Neural cell (in vitro differentiated cells): ENCODE measurements around the gene PGP. TPM values are rescaled to one million over a fixed set of nuclear protein-coding genes. Genes with fewer than 3 reads are reported as not detected.

Source experiments
- H2AFZ ChIP-seq: fragments of 200-600, 300-800 bp; sonication (generic), shearing (Covaris generic); 2 replicates; pipeline ENCODE4 v1.6.0; 2014; ENCODE audit warnings: low read depth, mild to moderate bottlenecking, antibody characterized with exemption, low read length, moderate library complexity
- H3F3A ChIP-seq: fragments of 200-600 bp; shearing (Covaris generic); 2 replicates; pipeline ENCODE4 v1.6.1; 2016; ENCODE audit warnings: mild to moderate bottlenecking, moderate library complexity, mixed read lengths, antibody characterized with exemption, low read length; ENCODE audit not compliant: insufficient read depth, poor library complexity, severe bottlenecking
- H3K27ac ChIP-seq: fragments of 200-600, 300-800 bp; sonication (generic), shearing (Covaris generic); 2 replicates; pipeline ENCODE4 v1.5.1; 2014; ENCODE audit warnings: mild to moderate bottlenecking, low read length, moderate library complexity
- H3K27me3 ChIP-seq: fragments of 300-800, 200-600 bp; sonication (generic), shearing (Covaris generic); 2 replicates; pipeline ENCODE4 v1.6.0; 2014; ENCODE audit warnings: mild to moderate bottlenecking, low read depth, low read length, moderate library complexity; ENCODE audit not compliant: insufficient read depth
- H3K36me3 ChIP-seq: fragments of 300-800, 200-600 bp; sonication (generic), shearing (Covaris generic); 2 replicates; pipeline ENCODE4 v1.5.1; 2014; ENCODE audit warnings: mild to moderate bottlenecking, antibody characterized with exemption, low read length, moderate library complexity; ENCODE audit not compliant: insufficient read depth
- H3K4me2 ChIP-seq: fragments of 300-800, 200-600 bp; sonication (generic), shearing (Covaris generic); 2 replicates; pipeline ENCODE4 v1.6.0; 2014; ENCODE audit warnings: mild to moderate bottlenecking, low read length
- H3K4me3 ChIP-seq: fragments of 300-800, 200-600 bp; sonication (generic), shearing (Covaris generic); 2 replicates; pipeline ENCODE4 v1.5.1; 2014; ENCODE audit warnings: mild to moderate bottlenecking, low read length, moderate library complexity
- H3K79me2 ChIP-seq: fragments of 200-600 bp; shearing (Covaris generic); replicated peaks from 2 replicates; pipeline ENCODE4 v1.6.0; 2014; ENCODE audit warnings: mild to moderate bottlenecking, low read length, moderate library complexity; ENCODE audit not compliant: insufficient read depth
- H3K9ac ChIP-seq: fragments of 300-800, 200-600 bp; sonication (generic), shearing (Covaris generic); 2 replicates; pipeline ENCODE4 v1.6.1; 2016; ENCODE audit warnings: mild to moderate bottlenecking, low read length, mixed read lengths
- H3K9me2 ChIP-seq: fragments of 200-600 bp; shearing (Covaris generic); 2 replicates; pipeline ENCODE4 v1.6.1; 2016; ENCODE audit warnings: mild to moderate bottlenecking, low read length, mixed read lengths; ENCODE audit not compliant: insufficient read depth
- H3K9me3 ChIP-seq: fragments of 200-600, 300-800 bp; sonication (generic), shearing (Covaris generic); 2 replicates; pipeline ENCODE4 v1.6.1; 2016; ENCODE audit warnings: mild to moderate bottlenecking, mixed run types, low read length, moderate library complexity, mixed read lengths
- H4K20me1 ChIP-seq: fragments of 200-600 bp; shearing (Covaris generic); 2 replicates; pipeline ENCODE4 v1.6.1; 2016; ENCODE audit warnings: mild to moderate bottlenecking, mixed run types; ENCODE audit not compliant: insufficient read depth
- CTCF ChIP-seq: fragments of 450-650 bp; IDR thresholded peaks from 2 replicates; pipeline ENCODE4 v1.5.1; 2014; ENCODE audit warnings: antibody characterized with exemption, mild to moderate bottlenecking, moderate library complexity; ENCODE audit not compliant: poor library complexity, severe bottlenecking
- EZH2 ChIP-seq: fragments of 200-600, 300-800 bp; shearing (Covaris generic), sonication (generic); IDR thresholded peaks from 2 replicates; pipeline ENCODE4 v1.6.1; 2014; ENCODE audit warnings: antibody characterized with exemption, low read length, borderline replicate concordance, mild to moderate bottlenecking; ENCODE audit not compliant: insufficient read depth, poor library complexity, severe bottlenecking
- MXI1 ChIP-seq: fragments of 450-650 bp; conservative IDR thresholded peaks from 2 replicates; pipeline ENCODE4 v1.6.1; 2014; ENCODE audit warnings: antibody characterized with exemption, mild to moderate bottlenecking; ENCODE audit not compliant: poor library complexity, severe bottlenecking
- POLR2AphosphoS5 ChIP-seq: IDR thresholded peaks from 2 replicates; pipeline ENCODE4 v1.6.1; 2012
- RAD21 ChIP-seq: fragments of 450-650 bp; conservative IDR thresholded peaks from 2 replicates; pipeline ENCODE4 v1.6.1; 2014; ENCODE audit warnings: antibody characterized with exemption, mild to moderate bottlenecking, moderate library complexity
- SMC3 ChIP-seq: fragments of 450-650 bp; conservative IDR thresholded peaks from 2 replicates; pipeline ENCODE4 v1.6.1; 2014; ENCODE audit warnings: antibody characterized with exemption, mild to moderate bottlenecking, moderate library complexity; ENCODE audit not compliant: poor library complexity
- TAF1 ChIP-seq: IDR thresholded peaks from 2 replicates; pipeline ENCODE4 v1.6.1; 2012; ENCODE audit warnings: low read depth
- polyA plus RNA-seq: library from polyadenylated mRNA; depleted of rRNA; stranded (reverse); fragments of >200 nt; gene quantifications from 2 replicates; pipeline ENCODE4 v1.2.3, GENCODE V29; 2014
- TF ChIP-seq, protein P1 (sequence below): IDR thresholded peaks from 2 replicates; pipeline ENCODE4 v1.6.1; 2012; ENCODE audit warnings: borderline replicate concordance

The PGP gene
- polyA plus RNA-seq, 1 donor from 2014 or later: 44.1 TPM

DNA sequence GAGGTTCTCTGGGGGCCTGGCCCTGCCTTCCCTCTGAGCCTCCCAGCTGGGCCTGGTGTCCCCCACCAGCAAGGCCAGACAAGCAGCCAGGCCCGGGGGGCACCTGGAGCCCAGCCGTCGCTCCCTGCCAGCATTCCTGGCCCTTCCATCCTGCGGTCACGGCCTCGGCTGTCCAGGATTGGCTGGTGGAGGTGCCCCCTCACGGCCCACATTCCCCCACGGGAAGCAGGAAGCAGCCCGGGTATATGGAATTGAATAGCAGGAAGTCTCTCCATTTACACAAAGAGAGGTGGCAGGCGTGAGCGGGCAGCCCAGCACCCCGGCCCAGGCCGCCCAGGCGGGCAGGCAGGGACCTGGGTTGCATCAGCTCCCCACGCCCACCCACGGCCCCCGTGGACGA lies 44.6 kb downstream of the PGP start:
- TF ChIP-seq SMC3: no peak
- no peak for TF ChIP-seq MXI1
- Histone ChIP-seq H2AFZ (no peak overlapping the region), H3K27ac (no peak overlapping the region), H3K4me2 (no peak overlapping the region), H3K9ac (no peak overlapping the region), H4K20me1 (no peaks in the 10 kb centered on the region), H3K36me3 (no peaks in the 10 kb centered on the region), H3K9me3 (no peaks in the 10 kb centered on the region), H3F3A (no peaks in the 10 kb centered on the region), H3K27me3 (no peaks in the 10 kb centered on the region), H3K79me2 (no peaks in the 10 kb centered on the region), H3K9me2 (no peaks in the 10 kb centered on the region), H3K4me3 (no peak overlapping the region)

DNA sequence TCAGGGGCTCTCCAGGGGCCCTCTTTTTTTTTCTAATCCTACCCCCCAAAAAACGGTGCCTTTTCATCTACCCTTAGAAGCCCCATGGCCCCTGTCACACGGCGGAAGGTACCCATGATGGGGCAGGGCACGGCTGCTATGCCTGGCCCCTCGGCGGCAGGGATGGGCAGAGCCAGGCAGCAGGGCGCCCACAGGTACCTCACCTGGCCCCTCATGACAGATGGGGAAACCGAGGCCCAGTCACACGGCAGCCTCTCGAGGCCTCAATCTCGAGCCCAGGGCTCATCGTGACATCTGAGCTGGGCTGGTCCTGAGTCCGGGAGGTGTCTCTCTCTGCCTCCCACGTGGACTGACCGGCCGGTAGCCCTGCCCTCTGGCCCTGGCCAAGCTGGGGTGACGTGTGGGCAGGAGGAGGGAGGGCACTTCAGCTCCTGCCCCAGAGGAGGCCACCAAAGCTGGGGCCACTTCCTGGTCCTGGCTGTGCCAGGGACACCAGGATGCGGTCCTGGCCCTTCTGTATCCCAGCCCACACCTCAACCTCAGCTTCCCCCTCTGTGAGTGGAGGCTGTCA lies 47.5 kb downstream of the PGP start:
- no peaks in the 10 kb centered on the region for H3K79me2 ChIP-seq
- H2AFZ ChIP-seq: no peak overlapping the region
- no peaks in the 10 kb centered on the region for H3F3A ChIP-seq
- H3K27me3 ChIP-seq: no peaks in the 10 kb centered on the region
- H3K9me3 ChIP-seq: no peaks in the 10 kb centered on the region
- no peaks in the 10 kb centered on the region for H3K9me2 ChIP-seq
- TF ChIP-seq EZH2 (no peak), POLR2AphosphoS5 (no peak), RAD21 (no peak), TAF1 (no peak), CTCF (no peak)
- TF ChIP-seq, protein P1, sequence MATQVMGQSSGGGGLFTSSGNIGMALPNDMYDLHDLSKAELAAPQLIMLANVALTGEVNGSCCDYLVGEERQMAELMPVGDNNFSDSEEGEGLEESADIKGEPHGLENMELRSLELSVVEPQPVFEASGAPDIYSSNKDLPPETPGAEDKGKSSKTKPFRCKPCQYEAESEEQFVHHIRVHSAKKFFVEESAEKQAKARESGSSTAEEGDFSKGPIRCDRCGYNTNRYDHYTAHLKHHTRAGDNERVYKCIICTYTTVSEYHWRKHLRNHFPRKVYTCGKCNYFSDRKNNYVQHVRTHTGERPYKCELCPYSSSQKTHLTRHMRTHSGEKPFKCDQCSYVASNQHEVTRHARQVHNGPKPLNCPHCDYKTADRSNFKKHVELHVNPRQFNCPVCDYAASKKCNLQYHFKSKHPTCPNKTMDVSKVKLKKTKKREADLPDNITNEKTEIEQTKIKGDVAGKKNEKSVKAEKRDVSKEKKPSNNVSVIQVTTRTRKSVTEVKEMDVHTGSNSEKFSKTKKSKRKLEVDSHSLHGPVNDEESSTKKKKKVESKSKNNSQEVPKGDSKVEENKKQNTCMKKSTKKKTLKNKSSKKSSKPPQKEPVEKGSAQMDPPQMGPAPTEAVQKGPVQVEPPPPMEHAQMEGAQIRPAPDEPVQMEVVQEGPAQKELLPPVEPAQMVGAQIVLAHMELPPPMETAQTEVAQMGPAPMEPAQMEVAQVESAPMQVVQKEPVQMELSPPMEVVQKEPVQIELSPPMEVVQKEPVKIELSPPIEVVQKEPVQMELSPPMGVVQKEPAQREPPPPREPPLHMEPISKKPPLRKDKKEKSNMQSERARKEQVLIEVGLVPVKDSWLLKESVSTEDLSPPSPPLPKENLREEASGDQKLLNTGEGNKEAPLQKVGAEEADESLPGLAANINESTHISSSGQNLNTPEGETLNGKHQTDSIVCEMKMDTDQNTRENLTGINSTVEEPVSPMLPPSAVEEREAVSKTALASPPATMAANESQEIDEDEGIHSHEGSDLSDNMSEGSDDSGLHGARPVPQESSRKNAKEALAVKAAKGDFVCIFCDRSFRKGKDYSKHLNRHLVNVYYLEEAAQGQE: no peak
- no peak overlapping the region for H3K4me2 ChIP-seq
- H3K9ac ChIP-seq: no peak overlapping the region
- no peaks in the 10 kb centered on the region for H3K36me3 ChIP-seq
- no peaks in the 10 kb centered on the region for H4K20me1 ChIP-seq
- no peak overlapping the region for H3K4me3 ChIP-seq
- no peak overlapping the region for H3K27ac ChIP-seq
